22Rv1 (cell line): ENCODE results near the gene NEDD4L.

Experiments
- ZFX ChIP-seq: fragments of 450-650 bp; IDR thresholded peaks from 2 replicates; pipeline ENCODE4 v1.6.1; 2017; ENCODE audit warnings: antibody characterized with exemption, borderline replicate concordance
- TF ChIP-seq, protein P1 (sequence below): fragments of 450-650 bp; IDR thresholded peaks from 2 replicates; pipeline ENCODE4 v1.5.1; 2017; ENCODE audit warnings: mild to moderate bottlenecking

DNA sequence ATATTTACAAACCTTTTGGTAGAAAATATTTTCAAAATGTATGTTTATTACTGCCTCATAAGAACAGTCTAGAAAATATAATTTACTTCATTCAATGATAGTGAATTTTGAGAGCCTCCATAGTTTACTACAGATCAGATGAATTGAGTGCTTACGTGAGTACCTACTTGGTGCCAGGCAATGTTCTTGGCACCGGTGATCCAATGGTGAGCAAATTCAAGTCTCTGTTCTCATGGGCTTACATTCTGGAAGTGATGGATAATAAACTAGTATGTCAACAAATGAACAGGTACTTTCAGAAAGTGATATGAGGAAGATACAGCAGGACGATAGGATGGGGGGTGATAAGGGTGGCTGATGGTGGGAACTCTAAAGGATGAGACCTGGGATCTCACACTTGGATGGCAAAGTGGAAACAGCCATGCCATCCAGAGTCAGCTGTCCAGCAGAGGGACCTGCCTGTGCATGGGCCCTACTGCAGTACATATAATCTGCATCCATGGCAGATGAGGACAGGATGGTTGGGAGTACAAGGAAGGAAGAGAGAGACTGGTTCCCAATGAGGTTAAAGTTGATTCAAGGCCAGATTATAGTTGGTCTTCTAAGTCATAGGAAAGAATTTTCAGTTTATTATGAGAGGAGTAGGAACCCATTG is 277.0 kb downstream of the NEDD4L start:
- TF ChIP-seq, protein P1, sequence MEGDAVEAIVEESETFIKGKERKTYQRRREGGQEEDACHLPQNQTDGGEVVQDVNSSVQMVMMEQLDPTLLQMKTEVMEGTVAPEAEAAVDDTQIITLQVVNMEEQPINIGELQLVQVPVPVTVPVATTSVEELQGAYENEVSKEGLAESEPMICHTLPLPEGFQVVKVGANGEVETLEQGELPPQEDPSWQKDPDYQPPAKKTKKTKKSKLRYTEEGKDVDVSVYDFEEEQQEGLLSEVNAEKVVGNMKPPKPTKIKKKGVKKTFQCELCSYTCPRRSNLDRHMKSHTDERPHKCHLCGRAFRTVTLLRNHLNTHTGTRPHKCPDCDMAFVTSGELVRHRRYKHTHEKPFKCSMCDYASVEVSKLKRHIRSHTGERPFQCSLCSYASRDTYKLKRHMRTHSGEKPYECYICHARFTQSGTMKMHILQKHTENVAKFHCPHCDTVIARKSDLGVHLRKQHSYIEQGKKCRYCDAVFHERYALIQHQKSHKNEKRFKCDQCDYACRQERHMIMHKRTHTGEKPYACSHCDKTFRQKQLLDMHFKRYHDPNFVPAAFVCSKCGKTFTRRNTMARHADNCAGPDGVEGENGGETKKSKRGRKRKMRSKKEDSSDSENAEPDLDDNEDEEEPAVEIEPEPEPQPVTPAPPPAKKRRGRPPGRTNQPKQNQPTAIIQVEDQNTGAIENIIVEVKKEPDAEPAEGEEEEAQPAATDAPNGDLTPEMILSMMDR, result no peak
- no peak for TF ChIP-seq ZFX
